T-helper 2 cell (primary cell): ENCODE measurements around the gene CMTM2.
"Not testable (repeated sequence)": the region's sequence is repeated elsewhere in the genome, so short reads cannot be mapped to it uniquely, and the experiment has no call there.

Source experiments
- DNase-seq, 5 experiments: peaks; one replicate each; pipeline versions ENCODE4 v3.0.0 to v3.0.0-alpha.2; 2012 to 2022

The CMTM2 gene

DNA sequence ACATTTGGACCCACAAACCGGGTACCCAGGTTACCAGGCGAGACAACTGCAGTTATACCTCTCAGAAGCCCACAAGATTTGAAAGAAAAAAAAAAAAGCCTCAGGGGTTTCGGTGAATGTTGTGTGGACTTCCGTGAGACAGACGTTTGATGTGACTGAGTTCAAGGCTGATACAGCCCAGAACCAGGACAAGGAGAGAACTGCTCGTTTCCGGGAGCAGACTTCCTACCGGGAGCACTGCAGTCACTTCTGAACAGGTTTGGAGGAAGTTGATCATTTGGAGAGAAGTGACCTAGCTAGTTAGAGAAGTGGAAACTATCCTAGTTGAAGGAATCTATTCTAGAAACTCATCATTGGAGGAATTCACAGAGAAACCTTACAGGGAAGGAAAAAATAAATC, 26.0 kb upstream of the CMTM2 start:
- DNase-seq: peak in 1 of 5 experiments; percentile 35

- no peak for DNase-seq
Observed at GRCh38 chr16:66554021-66554420, 25.2 kb upstream of the CMTM2 start.

GRCh38 chr16:66554495-66554894, 24.8 kb upstream of the CMTM2 start:
- DNase-seq: no peak

DNA sequence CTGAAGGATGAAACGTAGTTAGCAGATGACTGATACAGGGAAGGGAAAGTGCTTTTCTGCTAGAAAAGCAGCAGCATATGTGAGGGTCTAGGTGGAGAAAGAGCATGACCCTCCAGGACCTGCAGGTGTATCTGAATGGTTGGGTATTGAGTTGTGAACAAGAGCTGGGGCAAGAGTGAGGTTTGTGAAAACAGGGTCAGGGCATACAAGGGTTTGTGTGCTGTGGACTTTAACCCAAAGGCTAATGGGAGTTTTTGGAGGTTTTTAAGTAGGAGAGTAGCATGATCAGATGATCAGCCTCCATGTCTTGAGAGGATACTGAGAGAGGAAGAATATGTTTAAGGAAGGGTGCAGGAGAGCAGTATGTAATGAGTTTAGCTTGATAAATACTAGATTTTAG, 19.2 kb upstream of the CMTM2 start:
- DNase-seq: no peak

GRCh38 chr16:66561381-66562080, 17.7 kb upstream of the CMTM2 start:
- peak in 1 of 5 experiments; percentile 38 for DNase-seq

GRCh38 chr16:66562409-66562808, 16.9 kb upstream of the CMTM2 start:
- peak in 1 of 5 experiments; percentile 34 for DNase-seq

GRCh38 chr16:66562986-66563385, 16.3 kb upstream of the CMTM2 start:
- peak in 1 of 5 experiments; percentile 69 for DNase-seq

DNA sequence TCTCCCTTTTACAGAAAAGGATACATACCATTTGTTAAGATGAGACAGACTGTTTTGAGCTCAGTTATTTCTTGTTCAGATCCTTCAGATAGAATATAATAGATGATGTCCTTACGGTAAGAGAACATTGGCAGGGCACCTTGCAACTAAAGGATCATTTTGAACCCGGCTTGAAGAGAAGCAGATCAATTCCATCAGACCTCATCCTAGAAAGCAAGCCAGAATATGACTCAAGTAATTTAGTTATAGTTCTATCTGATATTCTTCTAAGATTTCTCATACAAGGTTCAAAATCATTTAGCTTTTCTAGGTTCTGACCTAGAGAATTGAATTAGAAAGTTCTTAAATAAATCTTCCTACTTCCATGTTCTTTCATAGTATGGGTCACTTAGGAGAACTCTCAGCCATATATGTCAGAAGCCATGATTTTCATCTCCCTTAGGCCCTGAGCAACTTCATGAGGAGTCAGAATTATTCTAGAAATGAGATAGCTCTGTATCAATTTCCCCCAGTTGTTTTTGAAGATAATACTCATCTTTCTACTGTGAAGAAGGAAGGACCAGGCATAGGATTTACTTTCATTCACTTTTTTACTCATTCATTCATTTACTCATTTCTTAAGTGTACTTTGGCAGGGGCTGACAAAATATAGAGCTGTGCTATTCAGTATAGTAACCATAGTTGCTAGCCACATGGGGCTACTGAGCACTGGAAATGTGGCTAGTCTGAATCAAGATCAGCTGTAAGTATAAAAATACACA, 15.5 kb upstream of the CMTM2 start:
- DNase-seq: peak in 1 of 5 experiments; percentile 68

DNA sequence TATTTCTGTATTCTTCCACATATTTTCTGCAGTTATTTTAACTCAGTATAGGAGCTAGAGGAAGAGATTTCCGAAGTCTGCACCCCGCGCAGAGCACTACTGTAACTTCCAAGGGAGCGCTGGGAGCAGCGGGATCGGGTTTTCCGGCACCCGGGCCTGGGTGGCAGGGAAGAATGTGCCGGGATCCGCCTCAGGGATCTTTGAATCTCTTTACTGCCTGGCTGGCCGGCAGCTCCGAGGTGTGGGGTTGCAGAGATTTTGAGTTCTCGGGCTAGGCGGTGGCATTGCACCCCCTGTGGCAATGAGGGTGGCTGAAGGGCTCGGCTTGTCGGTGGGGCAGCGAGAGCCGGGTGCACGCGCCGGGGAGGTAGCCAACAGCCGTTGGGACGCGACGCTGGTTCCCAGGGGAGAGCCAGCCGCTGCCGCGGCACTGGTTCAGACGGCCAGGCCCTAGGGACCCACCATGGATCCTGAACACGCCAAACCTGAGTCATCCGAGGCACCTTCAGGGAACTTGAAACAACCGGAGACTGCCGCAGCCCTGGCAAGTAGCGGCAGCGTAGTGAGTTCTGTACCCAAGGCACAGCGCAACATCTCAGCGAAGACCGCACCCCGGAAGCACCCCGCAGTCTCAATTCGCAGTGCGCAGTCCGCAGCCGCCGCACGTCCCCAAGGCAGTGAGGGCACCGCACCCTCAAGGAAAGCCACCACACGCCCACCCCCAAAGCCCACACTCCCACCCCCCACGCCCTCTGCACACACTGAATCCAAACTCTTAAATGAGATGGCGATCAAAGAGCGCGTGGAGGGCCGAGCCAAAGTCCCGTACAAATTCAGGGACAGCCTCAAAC, 13.0 kb upstream of the CMTM2 start, which contains the start of gene CMTM1:
TSS of gene CMTM1 (plus strand) at position 389 of the 851 bp plus-strand sequence. CDS start at position 464, 75 bp downstream.
- no peak for DNase-seq

DNA sequence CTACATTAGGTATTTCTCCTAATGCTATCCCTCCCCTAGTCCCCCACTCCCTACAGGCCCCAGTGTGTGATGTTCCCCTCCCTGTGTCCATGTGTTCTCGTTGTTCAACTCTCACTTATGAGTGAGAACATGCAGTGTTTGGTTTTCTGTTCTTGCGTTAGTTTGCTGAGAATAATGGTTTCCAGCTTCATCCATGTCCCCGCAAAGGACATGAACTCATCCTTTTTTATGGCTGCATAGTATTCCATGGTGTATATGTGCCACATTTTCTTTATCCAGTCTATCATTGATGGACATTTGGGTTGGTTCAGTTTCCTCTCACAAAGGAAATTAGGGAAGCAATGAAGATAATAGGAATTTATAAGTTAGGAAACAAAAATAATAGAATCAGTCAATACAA, 12.0 kb upstream of the CMTM2 start:
- not testable (repeated sequence) for DNase-seq

DNA sequence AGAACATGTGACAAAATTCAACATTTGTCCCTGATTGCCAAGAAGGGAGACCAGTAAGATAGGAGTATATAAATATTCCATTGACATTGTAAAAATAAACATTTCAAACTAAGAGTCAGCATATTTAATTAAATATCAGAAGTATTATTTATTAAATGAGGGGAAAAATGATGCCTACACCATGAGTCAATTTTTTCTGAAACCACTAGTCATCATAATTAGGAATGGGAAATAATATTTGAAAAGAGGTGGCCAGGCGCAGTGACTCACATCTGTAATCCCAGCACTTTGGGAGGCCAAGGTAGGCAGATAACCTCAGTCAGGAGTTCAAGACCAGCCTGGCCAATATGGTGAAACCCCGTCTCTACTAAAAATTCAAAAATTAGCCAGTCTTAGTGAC, 10.9 kb upstream of the CMTM2 start:
- no peak for DNase-seq

DNA sequence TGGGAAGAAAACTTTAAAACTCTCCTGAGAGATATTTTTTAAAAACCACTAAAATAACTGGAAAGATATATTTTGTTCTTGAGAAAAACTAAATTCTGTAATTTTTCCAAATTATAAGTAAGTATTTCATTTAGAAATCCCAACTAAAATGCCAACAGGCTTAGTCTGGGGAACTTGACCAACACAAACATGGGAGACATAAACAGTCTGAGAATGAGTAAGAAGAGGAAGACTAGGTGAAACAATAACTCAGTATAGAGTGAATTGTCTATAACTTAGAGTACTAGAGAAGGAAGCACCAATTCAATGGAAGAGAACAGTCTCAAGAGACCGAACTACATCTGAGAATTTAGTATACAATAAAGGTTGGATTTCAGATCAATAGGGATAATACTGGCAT, 10.1 kb upstream of the CMTM2 start:
- DNase-seq: no peak

DNA sequence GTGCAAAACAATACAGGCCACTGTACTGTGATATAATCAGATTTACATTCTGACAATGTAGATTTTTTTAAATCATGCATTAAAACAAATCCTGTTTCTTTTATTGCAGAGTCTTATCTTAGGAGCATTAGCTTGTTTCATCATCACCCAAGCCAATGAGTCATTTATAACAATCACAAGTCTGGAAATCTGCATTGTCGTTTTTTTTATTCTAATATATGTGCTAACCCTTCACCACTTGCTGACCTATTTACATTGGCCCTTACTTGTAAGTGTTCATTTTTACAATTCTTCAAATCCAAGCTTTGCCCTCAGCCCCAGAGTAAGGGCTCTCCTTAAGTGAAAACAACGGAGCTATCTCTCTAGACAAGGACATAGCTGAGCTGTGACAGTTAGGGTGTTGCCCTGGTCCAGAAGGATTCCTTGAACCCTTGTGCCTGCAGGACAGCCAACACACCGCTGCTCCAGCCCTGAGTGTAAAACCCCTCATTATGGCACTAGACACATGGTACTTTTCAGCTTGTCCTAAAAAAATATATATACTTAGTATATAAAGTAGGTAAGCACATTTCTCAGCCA, 9.3 kb upstream of the CMTM2 start:
- DNase-seq: no peak

- no peak for DNase-seq
Observed at GRCh38 chr16:66572356-66572755, 6.9 kb upstream of the CMTM2 start.

DNA sequence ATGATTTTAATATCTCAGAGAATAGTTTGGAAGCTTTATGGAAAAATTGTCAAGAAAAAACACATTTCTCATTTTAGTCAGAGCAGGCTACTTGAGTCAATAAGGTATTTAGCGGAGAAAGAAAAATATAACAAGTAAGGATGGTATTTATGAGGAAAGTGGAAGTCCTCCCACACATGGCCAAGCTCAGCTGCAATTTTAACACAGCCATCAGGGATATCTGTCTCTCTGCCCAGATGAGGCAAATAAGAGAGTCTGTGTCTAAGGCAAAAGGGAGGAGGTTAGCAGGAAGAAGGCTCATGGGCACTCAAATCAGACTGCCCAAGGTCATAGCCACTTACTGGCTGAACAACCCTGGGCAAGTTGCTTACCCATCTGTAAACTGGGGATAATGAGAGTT, 5.2 kb upstream of the CMTM2 start:
- no peak for DNase-seq

GRCh38 chr16:66574531-66574930, 4.7 kb upstream of the CMTM2 start:
- no peak for DNase-seq

- DNase-seq: no peak
Observed at GRCh38 chr16:66575060-66575459, 4.2 kb upstream of the CMTM2 start.

- no peak for DNase-seq
Observed at GRCh38 chr16:66576296-66576695, 3.0 kb upstream of the CMTM2 start.

- DNase-seq: no peak
Observed at GRCh38 chr16:66580605-66581209, 1.4 kb downstream of the CMTM2 start.

GRCh38 chr16:66581246-66581952, 2.1 kb downstream of the CMTM2 start:
- DNase-seq: no peak

- no peak for DNase-seq
Observed at GRCh38 chr16:66585481-66586239, 6.4 kb downstream of the CMTM2 start.
